NCI-H1048 (cell line): ENCODE measurements around the gene CCL4.
"Not testable (repeated sequence)": the region's sequence is repeated elsewhere in the genome, so short reads cannot be mapped to it uniquely, and the experiment has no call there.

Experiments
- DNase-seq: peaks from one replicate; lab custom pipeline; 2025; lab: John Stamatoyannopoulos, UW

Gene CCL4

DNA sequence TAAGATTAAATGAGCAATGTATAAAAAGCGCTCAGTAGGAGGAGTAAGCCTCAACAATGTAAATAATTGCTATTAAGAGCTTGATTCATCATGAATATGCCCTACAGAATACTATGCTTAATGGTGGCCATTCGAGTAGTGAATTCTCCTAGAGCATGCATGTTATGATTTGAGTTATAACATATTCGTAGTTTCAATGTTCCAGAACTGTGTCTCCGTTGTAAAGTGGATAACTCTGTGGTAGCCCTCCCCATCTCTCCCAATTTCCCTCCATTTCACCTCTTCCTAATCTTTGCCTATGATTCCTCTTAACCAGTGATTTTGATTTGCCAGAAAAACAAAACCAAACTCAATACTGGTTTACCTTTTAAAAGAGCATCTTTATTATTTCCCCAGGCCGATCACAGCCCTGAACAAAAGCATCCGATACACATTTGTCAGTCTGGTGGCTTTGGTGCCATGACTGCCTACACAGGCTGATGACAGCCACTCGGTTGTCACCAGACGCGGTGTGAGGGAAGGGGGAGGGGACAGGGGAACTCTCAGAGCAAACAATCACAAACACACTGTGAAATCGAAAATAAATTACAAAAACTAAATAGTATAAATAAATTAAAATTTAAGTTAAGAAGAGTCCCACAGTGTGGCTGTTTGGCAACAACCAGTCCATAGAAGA lies 15.6 kb upstream of the CCL4 start:
- DNase-seq: not testable (repeated sequence)

DNA sequence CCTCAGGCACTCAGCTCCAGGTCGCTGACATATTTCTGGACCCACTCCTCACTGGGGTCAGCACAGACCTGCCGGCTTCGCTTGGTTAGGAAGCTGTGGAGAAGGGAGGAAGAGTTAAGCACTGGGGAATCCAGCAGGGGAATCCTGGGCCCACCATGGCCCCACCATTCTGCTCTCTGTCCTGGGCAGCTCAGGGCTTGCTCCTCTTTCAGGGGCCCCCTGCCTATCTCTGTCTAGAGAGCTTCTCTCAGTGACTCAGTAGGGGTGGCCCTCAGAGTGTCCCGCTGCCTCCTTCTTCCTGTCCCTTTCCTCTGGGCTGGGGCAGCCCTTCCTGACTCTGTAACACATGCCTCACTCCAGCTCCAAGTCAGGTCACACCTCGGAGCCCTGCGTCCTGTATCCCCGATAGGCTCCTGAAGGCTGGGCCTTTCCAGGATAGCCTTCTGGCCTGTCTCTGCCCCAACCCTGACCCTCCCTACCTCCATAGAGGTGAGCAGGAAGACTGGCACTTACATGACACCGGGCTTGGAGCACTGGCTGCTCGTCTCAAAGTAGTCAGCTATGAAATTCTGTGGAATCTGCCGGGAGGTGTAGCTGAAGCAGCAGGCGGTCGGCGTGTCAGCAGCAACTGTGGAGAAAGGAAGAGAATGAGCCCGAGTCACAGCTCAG lies 14.8 kb upstream of the CCL4 start:
- DNase-seq: no peak

DNA sequence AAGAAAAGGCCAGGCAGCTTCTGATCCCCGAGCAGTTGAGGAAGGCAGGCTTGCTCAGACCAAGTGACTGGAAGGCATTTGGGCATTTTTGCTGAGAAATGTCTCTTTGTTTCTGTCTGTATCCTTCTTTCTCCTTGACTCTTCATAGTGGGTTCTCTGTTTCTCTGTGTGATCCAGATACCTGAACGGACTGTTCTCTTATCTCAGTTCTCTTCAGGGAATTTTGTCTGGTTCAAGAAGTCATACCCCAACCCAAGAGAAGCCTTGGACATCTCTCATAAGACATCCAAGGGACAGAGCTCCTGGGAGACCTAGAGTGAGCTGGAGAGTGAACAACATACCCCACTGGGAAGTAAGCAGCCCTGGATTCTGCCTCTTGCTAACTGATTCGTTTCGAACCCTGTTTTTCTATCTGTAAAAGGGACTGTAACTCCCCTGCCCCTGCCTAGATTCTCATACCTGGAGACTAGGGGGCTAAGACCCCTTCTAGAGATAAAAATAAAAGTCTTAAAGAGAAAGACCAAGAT lies 14.2 kb upstream of the CCL4 start:
- no peak for DNase-seq

DNA sequence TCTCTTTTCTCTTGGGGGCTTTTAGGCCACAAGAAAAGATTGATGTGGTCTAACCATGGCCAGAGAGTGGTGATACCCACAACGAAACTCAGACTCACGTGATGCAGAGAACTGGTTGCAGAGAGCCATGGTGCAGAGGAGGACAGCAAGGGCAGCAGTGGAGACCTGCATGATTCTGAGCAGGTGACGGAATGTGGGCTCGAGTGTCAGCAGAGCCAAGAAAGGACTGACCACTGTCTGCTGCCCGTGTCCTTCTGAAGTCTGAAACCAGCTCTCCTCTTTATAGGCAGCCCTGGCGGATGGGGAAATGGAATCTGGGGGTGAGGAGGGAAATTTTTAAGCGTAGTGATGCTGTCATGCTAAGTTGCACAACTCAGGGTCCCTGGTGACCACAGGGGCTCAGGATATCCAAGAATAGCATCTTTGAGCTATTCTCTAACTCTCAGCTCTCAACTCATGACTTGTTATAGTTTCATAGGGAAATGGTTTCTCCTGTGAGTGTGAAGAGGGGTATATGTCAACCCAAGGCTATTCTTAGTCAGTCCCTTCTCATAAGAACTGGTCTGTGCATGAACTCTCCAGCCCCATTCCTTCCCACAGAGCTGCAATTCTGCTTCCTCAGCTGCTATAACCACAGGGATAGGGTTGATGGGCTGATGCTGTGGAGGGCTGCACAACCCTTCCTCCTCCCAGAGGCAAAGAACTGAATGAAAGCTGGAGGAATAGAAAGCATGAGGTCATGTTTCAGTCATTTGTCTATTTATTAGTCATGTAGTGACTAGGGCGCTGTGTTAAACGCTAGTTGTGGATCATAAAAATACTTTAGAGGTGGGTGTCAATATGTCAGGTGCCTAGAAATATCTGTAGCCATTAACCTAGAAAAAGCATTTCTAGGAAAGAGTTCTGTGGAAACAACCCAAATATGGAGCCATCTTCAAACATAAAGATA lies 13.5 kb upstream of the CCL4 start, which contains the start of gene CCL3:
Gene CCL3 (minus strand): TSS at position 256 of the 949 bp plus-strand sequence. CDS start 85 bp downstream, at position 171.
- no peak for DNase-seq

DNA sequence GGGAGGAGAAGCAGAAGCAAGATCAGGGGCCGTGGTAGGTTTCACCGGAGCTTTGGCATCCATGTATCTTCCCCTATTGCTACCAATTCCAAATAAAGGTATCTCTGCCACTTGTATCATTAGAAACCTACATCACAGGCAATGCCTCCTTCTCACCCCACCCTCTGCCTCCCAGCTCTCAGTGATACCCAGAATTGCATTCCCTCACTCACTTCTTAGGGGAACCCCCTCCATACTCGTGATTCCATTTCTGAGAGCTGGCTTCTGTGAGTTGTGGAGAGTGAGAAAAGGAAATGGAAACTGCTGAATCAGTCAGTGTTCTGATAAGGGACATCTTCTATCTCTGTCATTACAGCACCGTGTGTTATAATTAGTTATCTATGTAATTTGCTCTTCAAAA lies 11.4 kb upstream of the CCL4 start:
- no peak for DNase-seq

DNA sequence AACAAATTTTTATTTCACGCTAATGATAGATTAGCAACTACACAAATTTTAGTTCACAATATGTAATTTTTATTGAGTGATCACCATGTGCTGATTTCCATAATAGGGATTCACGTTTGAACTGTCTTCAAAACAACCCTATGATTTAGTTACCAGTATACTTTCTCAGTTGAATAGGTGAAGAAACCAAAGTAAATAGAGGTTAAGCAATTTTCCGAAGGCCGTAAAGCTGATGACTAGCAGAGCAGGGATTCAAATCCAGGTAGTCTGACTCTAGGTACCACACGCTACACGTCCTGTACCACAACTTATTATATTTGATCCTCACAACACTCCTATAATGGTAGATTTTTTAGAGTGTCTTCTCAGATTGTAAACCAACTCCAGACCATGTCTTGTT lies 10.9 kb upstream of the CCL4 start:
- DNase-seq: not testable (repeated sequence)

DNA sequence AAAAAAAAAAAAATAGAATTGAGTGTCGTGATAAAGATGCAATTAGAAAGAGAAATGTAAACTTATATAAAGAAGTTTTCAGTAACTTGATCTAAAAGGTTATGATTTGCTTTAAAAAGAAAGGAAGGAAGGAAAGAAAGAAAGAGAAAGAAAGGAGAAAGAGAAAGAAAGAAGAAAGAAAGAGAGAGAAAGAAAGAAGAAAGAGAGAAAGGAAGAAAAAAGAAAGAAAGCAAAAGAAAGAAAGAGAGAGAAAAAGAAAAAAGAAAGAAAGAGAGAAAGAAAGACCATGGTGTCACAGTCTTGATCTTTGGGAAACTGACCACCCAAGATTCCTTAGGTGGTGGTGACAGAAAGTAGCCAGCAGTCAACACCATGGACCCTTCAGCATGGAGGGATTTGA lies 9.4 kb upstream of the CCL4 start:
- no peak for DNase-seq

DNA sequence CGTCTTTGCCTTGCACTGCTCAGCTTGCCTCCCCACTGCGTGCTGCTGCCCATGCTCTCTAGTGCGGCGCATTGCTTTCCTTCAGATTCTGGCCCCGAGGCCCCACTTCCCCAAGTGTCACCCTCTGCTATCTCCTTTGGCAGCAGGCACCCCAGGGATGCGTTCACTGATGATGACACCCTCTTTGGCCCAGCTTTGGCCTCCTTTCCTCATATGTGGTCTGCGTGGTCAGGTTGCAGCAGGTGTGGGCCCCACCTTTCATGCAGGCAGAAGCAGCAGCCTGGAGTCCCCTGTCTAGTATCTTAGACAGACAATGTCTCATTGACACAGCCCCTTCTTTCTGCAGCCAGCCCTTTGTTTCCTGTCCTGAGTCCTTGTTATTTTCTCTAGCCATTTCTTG lies 8.9 kb upstream of the CCL4 start:
- DNase-seq: no peak

DNA sequence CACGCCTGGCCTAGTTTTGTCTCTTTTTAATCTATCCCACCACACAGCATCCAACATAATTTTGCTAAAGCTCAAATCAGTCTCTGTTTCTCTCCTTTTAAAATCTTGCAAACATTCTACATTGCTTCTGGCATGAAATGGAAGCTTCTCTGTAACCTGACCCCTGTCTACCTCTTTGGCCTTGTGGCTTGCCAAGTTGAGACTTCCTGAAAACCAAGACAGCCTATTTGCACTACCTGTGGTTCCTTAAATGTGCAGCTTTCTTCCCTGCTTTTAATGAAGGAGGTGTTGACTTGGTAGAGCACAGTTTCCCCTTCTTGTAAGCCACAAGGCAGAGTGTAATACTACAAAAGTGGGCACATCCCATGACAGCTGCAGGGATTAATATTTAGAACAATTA lies 7.6 kb upstream of the CCL4 start:
- DNase-seq: no peak

DNA sequence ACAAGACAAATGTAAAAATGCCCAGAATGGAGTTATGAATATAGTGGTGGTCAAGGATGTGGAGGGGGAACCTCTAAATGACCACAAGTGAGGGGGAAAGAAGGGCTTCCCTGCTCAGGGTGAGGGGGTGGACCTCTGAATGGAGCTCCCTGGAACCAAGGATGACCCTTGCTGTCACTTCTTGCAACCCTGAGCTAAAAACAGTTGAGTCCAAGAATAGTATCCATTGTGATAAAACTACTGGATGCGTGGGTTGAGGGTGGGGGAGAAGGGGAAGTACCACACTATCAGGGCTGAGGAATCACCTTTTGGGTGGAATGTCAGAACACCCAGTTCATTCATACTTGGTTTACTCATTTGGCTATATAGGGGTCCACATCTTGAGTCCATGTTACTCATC lies 4.6 kb upstream of the CCL4 start:
- not testable (repeated sequence) for DNase-seq

DNA sequence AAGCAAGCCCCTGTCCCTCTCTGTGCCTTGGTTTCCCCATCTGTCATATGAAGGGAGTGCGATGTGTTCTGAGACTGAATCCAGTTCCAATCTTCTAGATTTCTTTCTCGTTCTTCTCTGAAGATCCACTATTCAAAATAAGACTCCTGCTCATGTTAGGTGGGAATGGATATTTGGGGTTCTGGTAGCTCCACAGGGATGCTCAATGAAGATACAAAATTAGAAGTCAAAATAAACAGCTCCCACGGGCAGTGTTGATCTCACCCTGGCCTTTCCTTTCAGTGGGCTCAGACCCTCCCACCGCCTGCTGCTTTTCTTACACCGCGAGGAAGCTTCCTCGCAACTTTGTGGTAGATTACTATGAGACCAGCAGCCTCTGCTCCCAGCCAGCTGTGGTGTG lies 619 bp downstream of the CCL4 start:
- not testable (repeated sequence) for DNase-seq

DNA sequence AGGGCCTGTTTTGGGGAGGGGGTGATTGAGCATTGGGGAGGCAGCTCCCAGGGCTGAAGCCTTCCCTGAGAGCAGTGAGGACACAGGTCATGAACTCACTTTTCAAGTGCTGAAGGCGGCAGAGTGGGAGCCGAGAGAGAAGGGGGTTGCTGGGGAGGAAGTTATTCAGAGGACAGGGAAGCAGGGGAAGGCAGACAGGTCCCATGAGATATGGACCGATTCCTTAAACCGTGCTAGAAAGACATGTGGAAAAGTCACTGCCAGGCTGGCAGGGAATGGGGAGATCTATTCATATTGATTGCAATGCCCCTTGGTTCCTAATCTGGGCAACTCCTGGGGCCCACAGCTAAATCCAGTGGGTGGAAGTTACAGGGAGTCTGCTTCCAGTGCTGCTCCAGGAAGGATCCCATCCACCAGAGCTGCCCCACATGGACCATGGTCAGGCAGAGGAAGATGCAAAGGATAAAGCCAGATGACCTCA lies 1.1 kb downstream of the CCL4 start:
- no peak for DNase-seq

DNA sequence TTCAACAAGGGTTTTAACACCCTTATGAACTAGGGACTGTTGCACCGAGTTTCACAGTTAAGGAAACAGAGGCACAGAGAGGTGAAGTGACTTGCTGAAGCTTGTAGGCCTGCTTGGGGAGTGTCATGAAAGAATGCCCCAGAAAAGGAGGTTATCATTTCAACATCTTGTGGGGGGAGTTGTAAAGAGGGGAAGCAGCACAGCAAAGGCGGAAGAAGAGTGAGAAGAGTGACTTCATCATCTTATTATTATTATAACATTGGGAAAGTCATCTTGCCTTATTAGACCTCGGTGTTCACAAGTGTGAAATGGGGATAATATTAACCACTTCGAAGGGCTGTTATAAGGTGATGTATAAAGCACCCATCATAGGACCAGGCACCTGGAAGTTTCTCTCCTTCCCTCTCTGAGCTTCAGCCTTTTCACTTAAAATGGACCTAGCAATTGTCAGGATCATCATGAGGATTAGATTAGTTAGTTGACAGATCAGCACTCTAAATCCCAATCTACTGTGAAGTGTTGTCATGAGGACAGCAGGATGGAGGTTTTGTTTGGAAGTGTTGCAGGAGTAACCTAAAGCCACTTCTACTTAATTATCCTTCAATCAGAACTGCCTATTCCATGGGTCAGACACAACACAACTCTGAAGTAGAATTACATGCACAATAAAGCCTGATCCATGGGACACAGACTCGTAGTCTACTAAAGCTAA lies 2.3 kb downstream of the CCL4 start:
- no peak for DNase-seq

DNA sequence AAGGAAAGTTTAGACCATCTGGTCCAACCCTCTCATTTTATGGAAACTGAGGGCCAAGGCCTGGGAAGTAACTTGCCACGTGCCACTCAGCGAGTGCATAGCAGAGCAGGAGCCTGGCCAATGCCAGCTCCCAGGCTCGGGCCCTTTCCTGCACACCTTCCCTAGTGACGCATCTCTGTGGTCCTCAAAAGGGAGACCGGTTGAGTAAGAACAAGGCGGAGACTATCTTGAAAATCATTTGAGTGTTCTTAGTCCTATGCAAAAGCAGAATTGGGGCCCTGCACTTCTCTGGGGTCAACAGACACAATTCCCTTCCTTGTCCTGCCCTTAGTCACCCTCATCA lies 2.8 kb downstream of the CCL4 start:
- no peak for DNase-seq

DNA sequence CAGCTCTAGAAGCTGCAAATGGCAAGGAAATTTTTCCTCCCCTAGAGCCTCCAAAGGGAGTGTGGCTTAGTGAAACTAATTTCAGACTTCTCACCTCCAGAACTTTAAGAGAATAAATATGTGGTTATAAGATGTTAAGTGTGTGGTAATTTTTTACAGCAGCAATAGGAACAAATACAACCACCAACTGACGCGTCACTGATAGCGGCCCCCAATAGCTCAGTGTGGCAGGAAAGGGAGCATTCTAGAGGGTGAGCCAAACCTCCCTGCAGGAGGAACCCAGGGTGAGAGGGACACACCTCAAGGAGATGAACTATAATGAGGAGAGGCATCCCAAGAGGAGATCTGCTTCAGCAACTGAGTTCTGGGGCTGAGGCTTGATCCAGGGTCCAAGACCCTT lies 4.0 kb downstream of the CCL4 start:
- no peak for DNase-seq

DNA sequence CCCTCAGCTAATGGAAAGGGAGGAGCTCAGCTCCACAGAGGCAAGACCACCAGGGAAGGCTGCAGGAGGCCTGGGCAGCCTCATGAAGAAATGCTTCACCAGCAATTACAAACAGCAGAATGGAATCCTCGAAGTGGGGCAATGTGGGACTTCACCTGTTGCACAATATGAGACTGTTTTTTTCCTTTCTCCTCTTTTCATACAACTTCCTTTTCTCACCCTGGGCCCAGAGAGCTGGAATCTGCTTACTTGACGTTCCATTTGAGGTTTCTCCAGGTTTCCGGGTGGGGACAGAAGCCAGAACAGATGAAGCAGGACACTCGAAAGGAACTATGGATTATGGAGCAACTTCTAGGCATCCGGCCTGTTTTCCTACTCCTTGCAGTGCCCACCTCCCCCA lies 4.6 kb downstream of the CCL4 start:
- not testable (repeated sequence) for DNase-seq

DNA sequence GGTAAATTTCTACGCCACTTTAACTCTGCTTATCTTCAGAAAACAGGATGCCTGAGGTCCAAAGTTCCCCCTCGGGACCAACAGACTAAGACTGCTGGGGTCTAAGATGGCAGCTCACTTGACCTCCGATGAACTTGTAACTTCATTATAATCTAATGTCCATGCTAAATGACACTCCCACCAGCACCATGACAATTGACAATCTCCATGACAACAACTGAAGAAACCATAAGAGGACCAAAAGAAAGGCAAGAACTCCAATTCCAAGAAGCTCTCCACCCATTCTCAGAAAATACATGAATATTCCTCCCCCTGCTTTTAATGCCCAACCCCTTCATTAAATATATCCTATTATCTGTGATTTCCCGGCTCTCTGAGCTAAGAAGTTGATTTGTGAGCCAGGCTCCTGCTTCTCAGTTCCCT lies 7.5 kb downstream of the CCL4 start:
- DNase-seq: no peak

DNA sequence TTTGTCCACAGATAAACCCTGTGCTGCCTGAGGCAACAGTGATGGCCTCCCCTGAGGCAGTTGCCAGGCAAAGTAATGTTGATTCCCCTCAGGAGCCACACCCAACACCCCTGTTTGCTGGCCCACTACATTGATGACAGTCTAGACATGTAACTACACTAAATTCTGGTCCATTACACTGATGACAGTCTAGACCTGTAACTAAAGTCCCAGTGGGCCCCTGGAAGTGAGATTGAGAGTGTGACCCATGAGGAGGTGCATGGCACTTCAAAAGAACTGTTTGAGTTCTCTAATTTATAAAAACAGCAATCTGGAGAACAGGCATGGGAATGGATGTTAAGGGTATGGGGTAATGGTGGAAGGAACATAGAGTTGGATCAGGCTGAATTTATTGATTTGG lies 8.9 kb downstream of the CCL4 start:
- no peak for DNase-seq

DNA sequence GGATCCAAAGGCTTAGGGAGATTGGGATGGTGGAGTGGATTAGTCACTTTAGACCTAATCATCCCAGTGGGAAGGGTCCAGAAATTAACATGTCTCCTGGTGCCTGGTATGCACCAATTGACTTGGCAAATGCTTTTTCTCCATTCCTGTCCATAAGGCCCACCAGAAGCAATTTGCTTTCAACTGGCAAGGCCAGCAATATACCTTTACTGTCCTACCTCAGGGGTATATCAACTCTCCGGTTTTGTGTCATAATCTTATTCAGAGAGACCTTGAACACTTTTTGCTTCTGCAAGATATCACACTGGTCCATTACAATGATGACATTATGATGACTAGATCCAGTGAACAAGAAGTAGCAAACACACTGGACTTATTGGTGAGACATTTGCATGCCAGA lies 9.5 kb downstream of the CCL4 start:
- not testable (repeated sequence) for DNase-seq

DNA sequence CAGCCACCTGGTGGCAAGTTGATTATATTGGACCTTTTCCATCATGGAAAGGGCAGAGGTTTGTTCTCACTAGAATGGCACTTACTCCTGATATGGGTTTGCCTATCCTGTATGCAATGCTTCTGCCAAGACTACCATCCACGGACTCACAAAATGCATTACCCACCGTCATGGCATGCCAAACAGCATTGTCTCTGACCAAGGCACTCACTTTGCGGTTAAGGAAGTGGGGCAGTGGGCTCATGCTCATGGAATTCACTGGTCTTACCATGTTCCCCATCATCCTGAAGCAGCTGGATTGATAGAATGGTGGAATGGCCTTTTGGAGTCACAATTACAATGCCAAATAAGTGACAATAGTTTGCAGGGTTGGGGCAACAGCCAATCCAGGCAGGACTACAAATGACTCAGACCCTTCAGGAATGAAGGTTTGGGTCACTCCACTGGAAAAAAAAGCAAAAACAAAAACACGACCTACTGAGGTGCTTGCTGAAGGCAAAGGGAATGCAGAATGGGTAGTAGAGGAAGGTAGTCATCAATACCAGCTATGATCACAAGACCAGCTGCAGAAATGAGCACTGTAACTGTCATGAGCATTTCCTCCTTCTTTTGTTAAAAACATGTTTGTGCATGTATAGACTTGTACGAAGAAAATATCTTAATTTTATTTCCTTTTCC lies 11.5 kb downstream of the CCL4 start:
- not testable (repeated sequence) for DNase-seq

DNA sequence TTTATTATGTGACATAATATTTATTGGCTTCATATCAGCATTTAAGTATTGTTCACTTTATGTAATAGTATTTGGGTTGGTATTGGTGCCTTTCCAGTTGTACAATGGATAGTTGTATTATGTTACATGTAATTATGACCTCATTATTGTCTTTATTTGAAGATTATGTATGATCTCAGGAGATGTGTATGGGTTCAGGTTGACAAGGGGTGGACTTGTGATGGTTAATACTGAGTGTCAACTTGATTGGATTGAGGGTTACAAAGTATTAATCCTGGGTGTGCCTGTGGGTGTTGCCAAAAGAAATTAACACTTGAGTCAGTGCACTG lies 12.0 kb downstream of the CCL4 start:
- not testable (repeated sequence) for DNase-seq
